HepG2 (cell line): ENCODE measurements around the gene SORBS2. TPM values are rescaled to one million over a fixed set of nuclear protein-coding genes. Genes with fewer than 3 reads are reported as not detected.

Experiments
- ATAC-seq: fragments of 200-7000 bp; cut with Tn5 transposase; 3 replicates; pipeline ENCODE4 v1.9.1; 2020; ENCODE audit warnings: mild to moderate bottlenecking, moderate library complexity
- BruUV-seq: library from RNA; stranded (reverse); fragments of 400-500 nt; replicated peaks from 2 replicates; lab custom pipeline; 2021; lab: Mats Ljungman, UMichigan
- CTCF ChIA-PET: fragments of 300-600 bp; formaldehyde crosslinking; extraction: SDS; loops from one replicate; lab custom pipeline; 2021; ENCODE audit warnings: low total read pairs, inconsistent platforms, low intra/inter-chr PET ratio; lab: Yijun Ruan, JAX
- POLR2A ChIA-PET: fragments of 350-600 bp; sonication (Branson Sonifier 250); formaldehyde crosslinking; loops from one replicate; lab custom pipeline; 2020; ENCODE audit warnings: antibody characterized with exemption, inconsistent platforms; lab: Yijun Ruan, JAX
- DNase-seq: peaks from one replicate; pipeline ENCODE4 v3.0.0-alpha.2; 2015; ENCODE audit warnings: low spot score
- FAIRE-seq: peaks from 3 replicates; lab custom pipeline; 2011; peaks lifted over from hg19 to GRCh38; lab: Jason Lieb, UNC
- H2AFZ ChIP-seq: one replicate; pipeline ENCODE4 v1.6.1; 2011; ENCODE audit warnings: low read length, inconsistent platforms
- H3K27ac ChIP-seq: fragments of 300-600 bp; 3 replicates; pipeline ENCODE4 v1.8.0; 2011; ENCODE audit warnings: mixed run types, mild to moderate bottlenecking, mixed read lengths, low read length, inconsistent platforms; ENCODE audit not compliant: insufficient read depth; ENCODE audit errors: extremely low read length
- H3K27me3 ChIP-seq, 2 experiments: fragments of 200-600 bp in 1 of 2; 2 replicates in 1 of 2; 3 replicates in 1 of 2; pipeline versions ENCODE4 v1.6.0 to v1.8.0; 2011; ENCODE audit warnings: low read length in 2 of 2, mild to moderate bottlenecking in 2 of 2, moderate library complexity in 2 of 2, inconsistent platforms in 1 of 2; ENCODE audit not compliant: insufficient read depth in 2 of 2, control insufficient read depth in 1 of 2
- H3K36me3 ChIP-seq, 2 experiments: fragments of 200-600 bp in 1 of 2; replicated peaks in 1 of 2; 2 replicates in 1 of 2; 3 replicates in 1 of 2; pipeline versions ENCODE4 v1.5.1 to v1.8.0; 2011; ENCODE audit warnings: low read length in 2 of 2, inconsistent platforms in 1 of 2; ENCODE audit not compliant: insufficient read depth in 2 of 2, control insufficient read depth in 1 of 2
- H3K4me1 ChIP-seq: 2 replicates; pipeline ENCODE4 v1.5.1; 2012; ENCODE audit warnings: low read length, inconsistent platforms; ENCODE audit not compliant: insufficient read depth
- H3K4me2 ChIP-seq: 2 replicates; pipeline ENCODE4 v1.6.0; 2011; ENCODE audit warnings: low read depth, low read length, inconsistent platforms
- H3K4me3 ChIP-seq, 3 experiments: fragments of 200-600 bp in 1 of 3; sonication (generic), shearing (Covaris generic) in 1 of 3; replicated peaks in 1 of 3; 2 replicates each; pipeline ENCODE4 v1.5.1; 2011 to 2016; ENCODE audit warnings: low read length in 3 of 3, inconsistent platforms in 2 of 3, low read depth in 2 of 3, mild to moderate bottlenecking in 2 of 3, control low read depth in 1 of 3, mixed read lengths in 1 of 3; ENCODE audit not compliant: insufficient read depth in 1 of 3
- H3K79me2 ChIP-seq: one replicate; pipeline ENCODE4 v1.6.1; 2011; ENCODE audit warnings: low read length, inconsistent platforms; ENCODE audit not compliant: insufficient read depth
- H3K9ac ChIP-seq: 2 replicates; pipeline ENCODE4 v1.6.0; 2011; ENCODE audit warnings: mild to moderate bottlenecking, low read depth, low read length, inconsistent platforms; ENCODE audit not compliant: insufficient read depth
- H3K9me3 ChIP-seq: 2 replicates; pipeline ENCODE4 v1.5.1; 2012; ENCODE audit warnings: mild to moderate bottlenecking, low read length
- H4K20me1 ChIP-seq: 2 replicates; pipeline ENCODE4 v1.6.0; 2011; ENCODE audit warnings: inconsistent platforms, mild to moderate bottlenecking, low read length, moderate library complexity; ENCODE audit not compliant: insufficient read depth
- FOSL2 ChIP-seq: sonication (generic); formaldehyde crosslinking; IDR thresholded peaks from 2 replicates; pipeline ENCODE4 v1.4.0; 2020; ENCODE audit warnings: missing genetic modification reagents
- GATAD1 ChIP-seq: IDR thresholded peaks from 2 replicates; pipeline ENCODE4 v1.6.1; 2016; ENCODE audit warnings: missing genetic modification reagents, missing compliant biosample characterization
- PAF1 ChIP-seq: IDR thresholded peaks from 2 replicates; pipeline ENCODE4 v1.6.1; 2016; ENCODE audit warnings: missing genetic modification reagents, missing compliant biosample characterization
- PHB2 ChIP-seq: fragments of 450-650 bp; IDR thresholded peaks from 2 replicates; pipeline ENCODE4 v1.6.1; 2018; ENCODE audit not compliant: partially characterized antibody
- ZFP62 ChIP-seq: sonication (generic); formaldehyde crosslinking; IDR thresholded peaks from 2 replicates; pipeline ENCODE4 v1.4.0; 2020; ENCODE audit warnings: missing genetic modification reagents
- ZNF251 ChIP-seq: sonication (generic); formaldehyde crosslinking; IDR thresholded peaks from 2 replicates; pipeline ENCODE4 v1.9.0; 2021; ENCODE audit warnings: mild to moderate bottlenecking, missing genetic modification reagents
- ZNF430 ChIP-seq: sonication (generic); formaldehyde crosslinking; IDR thresholded peaks from 2 replicates; pipeline ENCODE4 v1.9.0; 2021; ENCODE audit warnings: mild to moderate bottlenecking, missing genetic modification reagents
- ZNF619 ChIP-seq: sonication (generic); formaldehyde crosslinking; IDR thresholded peaks from 2 replicates; pipeline ENCODE4 v1.4.0; 2020; ENCODE audit warnings: mild to moderate bottlenecking, missing genetic modification reagents
- WGBS: methylation state at CpG from one replicate; pipeline ENCODE4 v1.1.6; 2017; ENCODE audit warnings: low lambda C conversion rate; 5-methylcytosine and 5-hydroxymethylcytosine counted together
- in situ Hi-C: cut with HindIII; loops from 2 replicates; pipeline ENCODE4 v1.10.0; 2017; ENCODE audit warnings: low pct_unique_long_range_greater_than_20kb; ENCODE audit not compliant: extremely low pct_ligation_motif_present
- intact Hi-C: fragments of 100-400 bp; cut with micrococcal nuclease; formaldehyde crosslinking; loops from one replicate; pipeline ENCODE4 v1.10.0; 2022; ENCODE audit not compliant: unreplicated experiment
- polyA plus RNA-seq, 8 experiments: library from polyadenylated mRNA; depleted of rRNA in 3 of 8; stranded (reverse) in 7 of 8; unstranded in 1 of 8; fragments of >200 nt; fragmentation: Illumina TruSeq in 4 of 8; extraction: Trizol in 4 of 8; gene quantifications; 2 replicates each; pipeline versions ENCODE4 v1.2.1 to v1.2.3, GENCODE V29; 2011 to 2016; ENCODE audit warnings: low read depth in 4 of 8, missing spikeins in 1 of 8, mixed read lengths in 1 of 8; ENCODE audit not compliant: insufficient read depth in 1 of 8
- total RNA-seq, 5 experiments: library from RNA; depleted of rRNA; stranded (reverse); fragments of >200 nt; fragmentation: Illumina TruSeq; extraction: Trizol; gene quantifications; 2 replicates each; pipeline ENCODE4 v1.2.3, GENCODE V29; 2016; ENCODE audit warnings: low read depth in 1 of 5
- TF ChIP-seq, protein P1 (sequence below): sonication (generic); formaldehyde crosslinking; IDR thresholded peaks from 2 replicates; pipeline ENCODE4 v1.5.1; 2020; ENCODE audit warnings: mild to moderate bottlenecking, missing genetic modification reagents, moderate library complexity
- TF ChIP-seq, protein P2 (sequence below): sonication (generic); formaldehyde crosslinking; IDR thresholded peaks from 2 replicates; pipeline ENCODE4 v1.8.0; 2022; ENCODE audit warnings: mild to moderate bottlenecking, missing genetic modification reagents
- TF ChIP-seq, protein P3 (sequence below): sonication (generic); formaldehyde crosslinking; conservative IDR thresholded peaks from 2 replicates; pipeline ENCODE4 v1.4.0; 2020; ENCODE audit warnings: missing genetic modification reagents
- TF ChIP-seq, protein P4 (sequence below): sonication (generic); formaldehyde crosslinking; IDR thresholded peaks from 2 replicates; pipeline ENCODE4 v1.4.0; 2020; ENCODE audit warnings: missing genetic modification reagents
- TF ChIP-seq, protein P5 (sequence below): sonication (generic); formaldehyde crosslinking; IDR thresholded peaks from 2 replicates; pipeline ENCODE4 v1.8.0; 2022; ENCODE audit warnings: mild to moderate bottlenecking, missing genetic modification reagents, borderline replicate concordance

The SORBS2 gene
- total and polyA plus RNA-seq, 2 of the 13 experiments (the other 11 are each of a cell fraction or from before 2014, with no cell fraction given), result 25.0 to 80.5 TPM

DNA sequence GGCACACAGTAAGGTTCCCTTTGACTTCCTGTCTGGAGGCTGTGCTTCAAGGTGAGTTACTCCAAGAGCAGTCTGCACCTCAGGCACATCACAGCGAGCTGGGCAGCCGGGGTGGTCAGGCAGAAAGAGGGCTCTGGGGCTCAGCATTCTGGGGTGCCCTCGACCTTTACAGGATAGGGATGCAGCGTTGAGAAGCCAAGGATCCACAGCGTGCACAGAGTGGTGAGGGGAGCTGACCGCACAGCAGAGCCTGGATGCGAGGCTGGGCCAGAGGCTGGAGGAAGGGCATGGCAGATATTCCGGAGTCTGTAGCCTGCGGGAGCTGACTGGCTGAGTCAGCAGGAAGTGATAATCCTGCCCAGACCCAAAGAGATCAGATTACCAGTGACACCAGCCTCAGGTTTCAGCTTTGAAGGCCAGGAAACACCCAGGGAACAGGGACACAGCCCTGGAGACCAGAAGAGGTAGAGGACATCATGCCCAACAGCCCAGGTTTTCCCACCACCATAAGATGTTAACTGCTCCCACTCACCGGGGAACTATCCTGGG lies 238.3 kb downstream of the SORBS2 start:
- in situ Hi-C loops (no loop called here), intact Hi-C loops (no loop called here)
- H3K4me1 ChIP-seq, result peaks cover 19% of the 10 kb centered on the region
- H3K9me3 ChIP-seq, result no peaks in the 10 kb centered on the region
- H3K36me3 ChIP-seq, result no peaks in the 10 kb centered on the region
- H3K79me2 ChIP-seq, result no peaks in the 10 kb centered on the region
- CTCF ChIA-PET, result no interaction called here
- no peak for FAIRE-seq
- H3K27me3 ChIP-seq, result peaks cover 2 to 12% of the 10 kb centered on the region in 2 experiments; a peak in 3 of 5 replicates
- no peak overlapping the region for H2AFZ ChIP-seq
- H3K27ac ChIP-seq, result no peak overlapping the region
- peak; percentile 58 for DNase-seq
- BruUV-seq, result no TSS peak
- no peak overlapping the region; a peak in 1 of 6 replicates for H3K4me3 ChIP-seq
- no peaks in the 10 kb centered on the region for H4K20me1 ChIP-seq
- POLR2A ChIA-PET, result interaction anchor here (0.9 kb wide), 1 partner anchor 14 kb away, joined by 3 read pairs; no protein-coding TSS in a partner anchor
- 85% methylated on average over 8 of the region's 10 CpGs for WGBS
- peak overlapping the region; percentile 21 for H3K4me2 ChIP-seq
- H3K9ac ChIP-seq, result no peak overlapping the region
- ATAC-seq, result peak; percentile 93
- TF ChIP-seq ZNF251 (no peak), PAF1 (no peak), PHB2 (no peak), ZNF619 (CRISPR knock-in tag) (no peak), ZFP62 (no peak), ZNF430 (no peak), FOSL2 (peak; percentile 73), GATAD1 (CRISPR knock-in tag) (no peak)
- TF ChIP-seq, protein P1, sequence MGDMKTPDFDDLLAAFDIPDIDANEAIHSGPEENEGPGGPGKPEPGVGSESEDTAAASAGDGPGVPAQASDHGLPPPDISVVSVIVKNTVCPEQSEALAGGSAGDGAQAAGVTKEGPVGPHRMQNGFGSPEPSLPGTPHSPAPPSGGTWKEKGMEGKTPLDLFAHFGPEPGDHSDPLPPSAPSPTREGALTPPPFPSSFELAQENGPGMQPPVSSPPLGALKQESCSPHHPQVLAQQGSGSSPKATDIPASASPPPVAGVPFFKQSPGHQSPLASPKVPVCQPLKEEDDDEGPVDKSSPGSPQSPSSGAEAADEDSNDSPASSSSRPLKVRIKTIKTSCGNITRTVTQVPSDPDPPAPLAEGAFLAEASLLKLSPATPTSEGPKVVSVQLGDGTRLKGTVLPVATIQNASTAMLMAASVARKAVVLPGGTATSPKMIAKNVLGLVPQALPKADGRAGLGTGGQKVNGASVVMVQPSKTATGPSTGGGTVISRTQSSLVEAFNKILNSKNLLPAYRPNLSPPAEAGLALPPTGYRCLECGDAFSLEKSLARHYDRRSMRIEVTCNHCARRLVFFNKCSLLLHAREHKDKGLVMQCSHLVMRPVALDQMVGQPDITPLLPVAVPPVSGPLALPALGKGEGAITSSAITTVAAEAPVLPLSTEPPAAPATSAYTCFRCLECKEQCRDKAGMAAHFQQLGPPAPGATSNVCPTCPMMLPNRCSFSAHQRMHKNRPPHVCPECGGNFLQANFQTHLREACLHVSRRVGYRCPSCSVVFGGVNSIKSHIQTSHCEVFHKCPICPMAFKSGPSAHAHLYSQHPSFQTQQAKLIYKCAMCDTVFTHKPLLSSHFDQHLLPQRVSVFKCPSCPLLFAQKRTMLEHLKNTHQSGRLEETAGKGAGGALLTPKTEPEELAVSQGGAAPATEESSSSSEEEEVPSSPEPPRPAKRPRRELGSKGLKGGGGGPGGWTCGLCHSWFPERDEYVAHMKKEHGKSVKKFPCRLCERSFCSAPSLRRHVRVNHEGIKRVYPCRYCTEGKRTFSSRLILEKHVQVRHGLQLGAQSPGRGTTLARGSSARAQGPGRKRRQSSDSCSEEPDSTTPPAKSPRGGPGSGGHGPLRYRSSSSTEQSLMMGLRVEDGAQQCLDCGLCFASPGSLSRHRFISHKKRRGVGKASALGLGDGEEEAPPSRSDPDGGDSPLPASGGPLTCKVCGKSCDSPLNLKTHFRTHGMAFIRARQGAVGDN (CRISPR knock-in tag), result peak; percentile 59
- TF ChIP-seq, protein P2, sequence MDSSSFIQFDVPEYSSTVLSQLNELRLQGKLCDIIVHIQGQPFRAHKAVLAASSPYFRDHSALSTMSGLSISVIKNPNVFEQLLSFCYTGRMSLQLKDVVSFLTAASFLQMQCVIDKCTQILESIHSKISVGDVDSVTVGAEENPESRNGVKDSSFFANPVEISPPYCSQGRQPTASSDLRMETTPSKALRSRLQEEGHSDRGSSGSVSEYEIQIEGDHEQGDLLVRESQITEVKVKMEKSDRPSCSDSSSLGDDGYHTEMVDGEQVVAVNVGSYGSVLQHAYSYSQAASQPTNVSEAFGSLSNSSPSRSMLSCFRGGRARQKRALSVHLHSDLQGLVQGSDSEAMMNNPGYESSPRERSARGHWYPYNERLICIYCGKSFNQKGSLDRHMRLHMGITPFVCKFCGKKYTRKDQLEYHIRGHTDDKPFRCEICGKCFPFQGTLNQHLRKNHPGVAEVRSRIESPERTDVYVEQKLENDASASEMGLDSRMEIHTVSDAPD, result no peak
- TF ChIP-seq, protein P3, sequence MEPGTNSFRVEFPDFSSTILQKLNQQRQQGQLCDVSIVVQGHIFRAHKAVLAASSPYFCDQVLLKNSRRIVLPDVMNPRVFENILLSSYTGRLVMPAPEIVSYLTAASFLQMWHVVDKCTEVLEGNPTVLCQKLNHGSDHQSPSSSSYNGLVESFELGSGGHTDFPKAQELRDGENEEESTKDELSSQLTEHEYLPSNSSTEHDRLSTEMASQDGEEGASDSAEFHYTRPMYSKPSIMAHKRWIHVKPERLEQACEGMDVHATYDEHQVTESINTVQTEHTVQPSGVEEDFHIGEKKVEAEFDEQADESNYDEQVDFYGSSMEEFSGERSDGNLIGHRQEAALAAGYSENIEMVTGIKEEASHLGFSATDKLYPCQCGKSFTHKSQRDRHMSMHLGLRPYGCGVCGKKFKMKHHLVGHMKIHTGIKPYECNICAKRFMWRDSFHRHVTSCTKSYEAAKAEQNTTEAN (CRISPR knock-in tag), result no peak
- TF ChIP-seq, protein P4, sequence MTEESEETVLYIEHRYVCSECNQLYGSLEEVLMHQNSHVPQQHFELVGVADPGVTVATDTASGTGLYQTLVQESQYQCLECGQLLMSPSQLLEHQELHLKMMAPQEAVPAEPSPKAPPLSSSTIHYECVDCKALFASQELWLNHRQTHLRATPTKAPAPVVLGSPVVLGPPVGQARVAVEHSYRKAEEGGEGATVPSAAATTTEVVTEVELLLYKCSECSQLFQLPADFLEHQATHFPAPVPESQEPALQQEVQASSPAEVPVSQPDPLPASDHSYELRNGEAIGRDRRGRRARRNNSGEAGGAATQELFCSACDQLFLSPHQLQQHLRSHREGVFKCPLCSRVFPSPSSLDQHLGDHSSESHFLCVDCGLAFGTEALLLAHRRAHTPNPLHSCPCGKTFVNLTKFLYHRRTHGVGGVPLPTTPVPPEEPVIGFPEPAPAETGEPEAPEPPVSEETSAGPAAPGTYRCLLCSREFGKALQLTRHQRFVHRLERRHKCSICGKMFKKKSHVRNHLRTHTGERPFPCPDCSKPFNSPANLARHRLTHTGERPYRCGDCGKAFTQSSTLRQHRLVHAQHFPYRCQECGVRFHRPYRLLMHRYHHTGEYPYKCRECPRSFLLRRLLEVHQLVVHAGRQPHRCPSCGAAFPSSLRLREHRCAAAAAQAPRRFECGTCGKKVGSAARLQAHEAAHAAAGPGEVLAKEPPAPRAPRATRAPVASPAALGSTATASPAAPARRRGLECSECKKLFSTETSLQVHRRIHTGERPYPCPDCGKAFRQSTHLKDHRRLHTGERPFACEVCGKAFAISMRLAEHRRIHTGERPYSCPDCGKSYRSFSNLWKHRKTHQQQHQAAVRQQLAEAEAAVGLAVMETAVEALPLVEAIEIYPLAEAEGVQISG (CRISPR knock-in tag), result no peak
- TF ChIP-seq, protein P5, sequence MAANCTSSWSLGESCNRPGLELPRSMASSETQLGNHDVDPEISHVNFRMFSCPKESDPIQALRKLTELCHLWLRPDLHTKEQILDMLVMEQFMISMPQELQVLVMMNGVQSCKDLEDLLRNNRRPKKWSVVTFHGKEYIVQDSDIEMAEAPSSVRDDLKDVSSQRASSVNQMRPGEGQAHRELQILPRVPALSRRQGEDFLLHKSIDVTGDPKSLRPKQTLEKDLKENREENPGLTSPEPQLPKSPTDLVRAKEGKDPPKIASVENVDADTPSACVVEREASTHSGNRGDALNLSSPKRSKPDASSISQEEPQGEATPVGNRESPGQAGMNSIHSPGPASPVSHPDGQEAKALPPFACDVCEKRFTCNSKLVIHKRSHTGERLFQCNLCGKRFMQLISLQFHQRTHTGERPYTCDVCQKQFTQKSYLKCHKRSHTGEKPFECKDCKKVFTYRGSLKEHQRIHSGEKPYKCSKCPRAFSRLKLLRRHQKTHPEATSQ, result no peak
